ENCODE measurements around the gene SYNE2.

SYNE2 gene

GRCh38 chr14:63964113-63964512 is 111.3 kb downstream of the SYNE2 start:
- DNase-seq (ENCODE audit: low read depth), result no peak

GRCh38 chr14:63966407-63966806 is 113.6 kb downstream of the SYNE2 start:
- DNase-seq (ENCODE audit: low read depth), result no peak

- DNase-seq (ENCODE audit: low read depth), result no peak
Measured at GRCh38 chr14:63972323-63972932, 119.6 kb downstream of the SYNE2 start.

- DNase-seq (ENCODE audit: low read depth), result no peak
Measured at GRCh38 chr14:63974176-63974575, 121.4 kb downstream of the SYNE2 start.

- no peak for DNase-seq (ENCODE audit: low read depth)
Measured at GRCh38 chr14:63981569-63981968, 128.8 kb downstream of the SYNE2 start.

GRCh38 chr14:63982156-63982555 is 129.4 kb downstream of the SYNE2 start:
- no peak for DNase-seq (ENCODE audit: low read depth)

- DNase-seq (ENCODE audit: low read depth), result no peak
Measured at GRCh38 chr14:63982629-63983028, 129.8 kb downstream of the SYNE2 start.

- DNase-seq (ENCODE audit: low read depth), result no peak
Measured at GRCh38 chr14:63986789-63987533, 134.2 kb downstream of the SYNE2 start.

GRCh38 chr14:63988579-63988978 is 135.8 kb downstream of the SYNE2 start:
- no peak for DNase-seq (ENCODE audit: low read depth)

- no peak for DNase-seq (ENCODE audit: low read depth)
Measured at GRCh38 chr14:63991833-63992232, 139.0 kb downstream of the SYNE2 start.

- DNase-seq (ENCODE audit: low read depth), result no peak
Measured at GRCh38 chr14:63992858-63993257, 140.1 kb downstream of the SYNE2 start.

GRCh38 chr14:63993992-63994391 is 141.2 kb downstream of the SYNE2 start:
- no peak for DNase-seq (ENCODE audit: low read depth)

- DNase-seq (ENCODE audit: low read depth), result no peak
Measured at GRCh38 chr14:63995285-63995684, 142.5 kb downstream of the SYNE2 start.

- no peak for DNase-seq (ENCODE audit: low read depth)
Measured at GRCh38 chr14:63996016-63996415, 143.2 kb downstream of the SYNE2 start.

- DNase-seq (ENCODE audit: low read depth), result no peak
Measured at GRCh38 chr14:63996625-63997220, 143.9 kb downstream of the SYNE2 start.

GRCh38 chr14:64000749-64001148 is 147.9 kb downstream of the SYNE2 start:
- no peak for DNase-seq (ENCODE audit: low read depth)

- DNase-seq (ENCODE audit: low read depth), result no peak
Measured at GRCh38 chr14:64005822-64006221, 153.0 kb downstream of the SYNE2 start.

GRCh38 chr14:64008016-64008415 is 155.2 kb downstream of the SYNE2 start:
- no peak for DNase-seq (ENCODE audit: low read depth)

- DNase-seq (ENCODE audit: low read depth), result no peak
Measured at GRCh38 chr14:64012003-64012402, 159.2 kb downstream of the SYNE2 start.

- no peak for DNase-seq (ENCODE audit: low read depth)
Measured at GRCh38 chr14:64012720-64013119, 159.9 kb downstream of the SYNE2 start.

GRCh38 chr14:64025479-64025878 is 172.7 kb downstream of the SYNE2 start:
- DNase-seq (ENCODE audit: low read depth), result no peak

GRCh38 chr14:64026600-64026999 is 173.8 kb downstream of the SYNE2 start:
- no peak for DNase-seq (ENCODE audit: low read depth)

- no peak for DNase-seq (ENCODE audit: low read depth)
Measured at GRCh38 chr14:64035143-64035542, 182.3 kb downstream of the SYNE2 start.

Measured in stimulated activated CD8-positive, alpha-beta memory T cell treated with anti-CD3 and anti-CD28 coated beads, Interleukin-12 subunit alpha, Interleukin-12 subunit beta, amount 100 ng/mL, for 1 hour (primary cell).